HG03457 (cell line): ENCODE measurements around the gene SPDYE17.
"Not testable (repeated sequence)": the region's sequence is repeated elsewhere in the genome, so short reads cannot be mapped to it uniquely, and the experiment has no call there.

Source experiments
- ATAC-seq: cut with Tn5 transposase; IDR thresholded peaks from one replicate; pipeline ENCODE4 v1.9.1; 2021; ENCODE audit warnings: moderate number of reproducible peaks; ENCODE audit not compliant: unreplicated experiment

Gene SPDYE17

GRCh38 chr7:76974793-76975579 lies 57.2 kb downstream of the SPDYE17 start:
- not testable (repeated sequence) for ATAC-seq

GRCh38 chr7:76974336-76974735 lies 57.8 kb downstream of the SPDYE17 start:
- ATAC-seq, result not testable (repeated sequence)

GRCh38 chr7:76972391-76972790 lies 59.8 kb downstream of the SPDYE17 start:
- ATAC-seq, result not testable (repeated sequence)
